ENCODE data around the gene DPT.

DPT gene

GRCh38 chr1:168734271-168734670 is 5.3 kb upstream of the DPT start:
- H3K4me1 ChIP-seq (ENCODE audit: control insufficient read depth, insufficient read depth, low read length): no peaks in the 10 kb centered on the region
- no peaks in the 10 kb centered on the region for H3K36me3 ChIP-seq (ENCODE audit: insufficient read depth, low read length)
- H3K9ac ChIP-seq (ENCODE audit: low read depth, low read length): no peak overlapping the region
- H3K4me2 ChIP-seq (ENCODE audit: low read length): no peak overlapping the region
- H3K27me3 ChIP-seq (ENCODE audit: control insufficient read depth, insufficient read depth, low read length): no peaks in the 10 kb centered on the region
- no peaks in the 10 kb centered on the region for H3K9me3 ChIP-seq (replicated peaks; ENCODE audit: low read length)
- H3K4me3 ChIP-seq (ENCODE audit: low read length): no peak overlapping the region

GRCh38 chr1:168733241-168733640 is 4.2 kb upstream of the DPT start:
- H3K9ac ChIP-seq (ENCODE audit: low read depth, low read length): no peak overlapping the region
- no peaks in the 10 kb centered on the region for H3K9me3 ChIP-seq (replicated peaks; ENCODE audit: low read length)
- no peak overlapping the region for H3K4me2 ChIP-seq (ENCODE audit: low read length)
- H3K36me3 ChIP-seq (ENCODE audit: insufficient read depth, low read length): no peaks in the 10 kb centered on the region
- no peak overlapping the region for H3K4me3 ChIP-seq (ENCODE audit: low read length)
- H3K27me3 ChIP-seq (ENCODE audit: control insufficient read depth, insufficient read depth, low read length): no peaks in the 10 kb centered on the region
- H3K4me1 ChIP-seq (ENCODE audit: control insufficient read depth, insufficient read depth, low read length): no peaks in the 10 kb centered on the region

GRCh38 chr1:168732736-168733135 is 3.7 kb upstream of the DPT start:
- Histone ChIP-seq H3K4me1 (ENCODE audit: control insufficient read depth, insufficient read depth, low read length) (no peaks in the 10 kb centered on the region), H3K36me3 (ENCODE audit: insufficient read depth, low read length) (no peaks in the 10 kb centered on the region), H3K4me3 (ENCODE audit: low read length) (no peak overlapping the region), H3K4me2 (ENCODE audit: low read length) (no peak overlapping the region), H3K9me3 (replicated peaks; ENCODE audit: low read length) (no peaks in the 10 kb centered on the region), H3K27me3 (ENCODE audit: control insufficient read depth, insufficient read depth, low read length) (no peaks in the 10 kb centered on the region), H3K9ac (ENCODE audit: low read depth, low read length) (no peak overlapping the region)

- Histone ChIP-seq H3K9me3 (replicated peaks; ENCODE audit: low read length) (no peaks in the 10 kb centered on the region), H3K9ac (ENCODE audit: low read depth, low read length) (no peak overlapping the region), H3K4me1 (ENCODE audit: control insufficient read depth, insufficient read depth, low read length) (no peaks in the 10 kb centered on the region), H3K27me3 (ENCODE audit: control insufficient read depth, insufficient read depth, low read length) (no peaks in the 10 kb centered on the region), H3K4me3 (ENCODE audit: low read length) (no peak overlapping the region), H3K4me2 (ENCODE audit: low read length) (no peak overlapping the region), H3K36me3 (ENCODE audit: insufficient read depth, low read length) (no peaks in the 10 kb centered on the region)
Measured at GRCh38 chr1:168731244-168731953, 2.4 kb upstream of the DPT start.

GRCh38 chr1:168729405-168729802 is 398 bp upstream of the DPT start:
- H3K36me3 ChIP-seq (ENCODE audit: insufficient read depth, low read length): no peaks in the 10 kb centered on the region
- H3K9me3 ChIP-seq (replicated peaks; ENCODE audit: low read length): no peaks in the 10 kb centered on the region
- H3K4me2 ChIP-seq (ENCODE audit: low read length): no peak overlapping the region
- H3K4me3 ChIP-seq (ENCODE audit: low read length): no peak overlapping the region
- H3K4me1 ChIP-seq (ENCODE audit: control insufficient read depth, insufficient read depth, low read length): no peaks in the 10 kb centered on the region
- no peak overlapping the region for H3K9ac ChIP-seq (ENCODE audit: low read depth, low read length)
- H3K27me3 ChIP-seq (ENCODE audit: control insufficient read depth, insufficient read depth, low read length): no peaks in the 10 kb centered on the region

GRCh38 chr1:168726719-168727118 is 2.3 kb downstream of the DPT start:
- Histone ChIP-seq H3K36me3 (ENCODE audit: insufficient read depth, low read length) (no peaks in the 10 kb centered on the region), H3K9ac (ENCODE audit: low read depth, low read length) (no peak overlapping the region), H3K4me2 (ENCODE audit: low read length) (no peak overlapping the region), H3K27me3 (ENCODE audit: control insufficient read depth, insufficient read depth, low read length) (peaks cover 1% of the 10 kb centered on the region), H3K9me3 (replicated peaks; ENCODE audit: low read length) (no peaks in the 10 kb centered on the region), H3K4me1 (ENCODE audit: control insufficient read depth, insufficient read depth, low read length) (no peaks in the 10 kb centered on the region), H3K4me3 (ENCODE audit: low read length) (no peak overlapping the region)

- Histone ChIP-seq H3K36me3 (ENCODE audit: insufficient read depth, low read length) (no peaks in the 10 kb centered on the region), H3K9me3 (replicated peaks; ENCODE audit: low read length) (no peaks in the 10 kb centered on the region), H3K4me3 (ENCODE audit: low read length) (no peak overlapping the region), H3K27me3 (ENCODE audit: control insufficient read depth, insufficient read depth, low read length) (peaks cover 4% of the 10 kb centered on the region), H3K4me2 (ENCODE audit: low read length) (no peak overlapping the region), H3K9ac (ENCODE audit: low read depth, low read length) (no peak overlapping the region), H3K4me1 (ENCODE audit: control insufficient read depth, insufficient read depth, low read length) (no peaks in the 10 kb centered on the region)
Measured at GRCh38 chr1:168726281-168726680, 2.7 kb downstream of the DPT start.

- Histone ChIP-seq H3K36me3 (ENCODE audit: insufficient read depth, low read length) (no peaks in the 10 kb centered on the region), H3K9ac (ENCODE audit: low read depth, low read length) (no peak overlapping the region), H3K4me1 (ENCODE audit: control insufficient read depth, insufficient read depth, low read length) (no peaks in the 10 kb centered on the region), H3K4me2 (ENCODE audit: low read length) (no peak overlapping the region), H3K9me3 (replicated peaks; ENCODE audit: low read length) (no peaks in the 10 kb centered on the region), H3K27me3 (ENCODE audit: control insufficient read depth, insufficient read depth, low read length) (peaks cover 4% of the 10 kb centered on the region), H3K4me3 (ENCODE audit: low read length) (no peak overlapping the region)
Measured at GRCh38 chr1:168725831-168726230, 3.2 kb downstream of the DPT start.

- H3K9me3 ChIP-seq (replicated peaks; ENCODE audit: low read length): no peaks in the 10 kb centered on the region
- H3K4me2 ChIP-seq (ENCODE audit: low read length): no peak overlapping the region
- H3K4me1 ChIP-seq (ENCODE audit: control insufficient read depth, insufficient read depth, low read length): no peaks in the 10 kb centered on the region
- H3K9ac ChIP-seq (ENCODE audit: low read depth, low read length): no peak overlapping the region
- no peaks in the 10 kb centered on the region for H3K36me3 ChIP-seq (ENCODE audit: insufficient read depth, low read length)
- H3K27me3 ChIP-seq (ENCODE audit: control insufficient read depth, insufficient read depth, low read length): peaks cover 6% of the 10 kb centered on the region
- H3K4me3 ChIP-seq (ENCODE audit: low read length): no peak overlapping the region
Measured at GRCh38 chr1:168725060-168725459, 3.9 kb downstream of the DPT start.

- H3K4me2 ChIP-seq (ENCODE audit: low read length): no peak overlapping the region
- H3K4me1 ChIP-seq (ENCODE audit: control insufficient read depth, insufficient read depth, low read length): peaks cover 1% of the 10 kb centered on the region
- no peaks in the 10 kb centered on the region for H3K9me3 ChIP-seq (replicated peaks; ENCODE audit: low read length)
- no peak overlapping the region for H3K9ac ChIP-seq (ENCODE audit: low read depth, low read length)
- H3K36me3 ChIP-seq (ENCODE audit: insufficient read depth, low read length): no peaks in the 10 kb centered on the region
- no peak overlapping the region for H3K4me3 ChIP-seq (ENCODE audit: low read length)
- H3K27me3 ChIP-seq (ENCODE audit: control insufficient read depth, insufficient read depth, low read length): peaks cover 8% of the 10 kb centered on the region
Measured at GRCh38 chr1:168723000-168723399, 6.0 kb downstream of the DPT start.

GRCh38 chr1:168720839-168721238 is 8.2 kb downstream of the DPT start:
- peaks cover 5% of the 10 kb centered on the region for H3K4me1 ChIP-seq (ENCODE audit: control insufficient read depth, insufficient read depth, low read length)
- no peak overlapping the region for H3K4me2 ChIP-seq (ENCODE audit: low read length)
- H3K9me3 ChIP-seq (replicated peaks; ENCODE audit: low read length): no peaks in the 10 kb centered on the region
- no peak overlapping the region for H3K4me3 ChIP-seq (ENCODE audit: low read length)
- H3K36me3 ChIP-seq (ENCODE audit: insufficient read depth, low read length): no peaks in the 10 kb centered on the region
- no peak overlapping the region for H3K9ac ChIP-seq (ENCODE audit: low read depth, low read length)
- H3K27me3 ChIP-seq (ENCODE audit: control insufficient read depth, insufficient read depth, low read length): peaks cover 8% of the 10 kb centered on the region

- peaks cover 5% of the 10 kb centered on the region for H3K4me1 ChIP-seq (ENCODE audit: control insufficient read depth, insufficient read depth, low read length)
- no peak overlapping the region for H3K4me2 ChIP-seq (ENCODE audit: low read length)
Measured at GRCh38 chr1:168719306-168720111, 9.5 kb downstream of the DPT start.

More at GRCh38 chr1:168719306-168720111, 9.5 kb downstream of the DPT start:
- no peak overlapping the region for H3K4me3 ChIP-seq (ENCODE audit: low read length)
- H3K36me3 ChIP-seq (ENCODE audit: insufficient read depth, low read length): no peaks in the 10 kb centered on the region
- peaks cover 8% of the 10 kb centered on the region for H3K27me3 ChIP-seq (ENCODE audit: control insufficient read depth, insufficient read depth, low read length)
- H3K9me3 ChIP-seq (replicated peaks; ENCODE audit: low read length): no peaks in the 10 kb centered on the region
- no peak overlapping the region for H3K9ac ChIP-seq (ENCODE audit: low read depth, low read length)
